ENCODE results near the gene NRIP1.

NRIP1 gene

GRCh38 chr21:15064576-15065391 lies at the start of gene NRIP1:
NRIP1 (minus strand) TSS chr21:15065000; CDS start chr21:14968192, 96,808 bp downstream.
- Histone ChIP-seq H3K4me3 (ENCODE audit: low read depth, low read length) (peak within 1 kb of the TSS; percentile 97), H3K27me3 (ENCODE audit: insufficient read depth, low read length) (no peaks in the 10 kb centered on the region), H3K36me3 (ENCODE audit: insufficient read depth, low read length) (no peaks in the 10 kb centered on the region), H2AFZ (ENCODE audit: low read length, unreplicated experiment) (peak within 1 kb of the TSS; percentile 80), H3K4me1 (ENCODE audit: control insufficient read depth, insufficient read depth, low read length, unreplicated experiment) (peaks cover 26% of the 10 kb centered on the region), H3K27ac (ENCODE audit: low read depth, low read length) (peak within 1 kb of the TSS; percentile 78), H3K79me2 (ENCODE audit: control insufficient read depth, insufficient read depth, low read length, unreplicated experiment) (peaks cover 45% of the 10 kb centered on the region)

- Histone ChIP-seq H3K36me3 (ENCODE audit: insufficient read depth, low read length) (no peaks in the 10 kb centered on the region), H3K4me3 (ENCODE audit: low read depth, low read length) (no peak overlapping the region), H3K4me1 (ENCODE audit: control insufficient read depth, insufficient read depth, low read length, unreplicated experiment) (no peaks in the 10 kb centered on the region), H3K79me2 (ENCODE audit: control insufficient read depth, insufficient read depth, low read length, unreplicated experiment) (no peaks in the 10 kb centered on the region), H3K27ac (ENCODE audit: low read depth, low read length) (no peak overlapping the region), H2AFZ (ENCODE audit: low read length, unreplicated experiment) (no peak overlapping the region), H3K27me3 (ENCODE audit: insufficient read depth, low read length) (no peaks in the 10 kb centered on the region)
Observed at GRCh38 chr21:15112858-15113257, 48.1 kb upstream of the NRIP1 start.

- H3K27me3 ChIP-seq (ENCODE audit: insufficient read depth, low read length) = no peaks in the 10 kb centered on the region
- H3K4me1 ChIP-seq (ENCODE audit: control insufficient read depth, insufficient read depth, low read length, unreplicated experiment) = no peaks in the 10 kb centered on the region
Observed at GRCh38 chr21:15108801-15109200, 44.0 kb upstream of the NRIP1 start.

GRCh38 chr21:15104470-15104869 lies 39.7 kb upstream of the NRIP1 start:
- no peaks in the 10 kb centered on the region for H3K27me3 ChIP-seq (ENCODE audit: insufficient read depth, low read length)
- H3K79me2 ChIP-seq (ENCODE audit: control insufficient read depth, insufficient read depth, low read length, unreplicated experiment) = no peaks in the 10 kb centered on the region
- no peak overlapping the region for H3K4me3 ChIP-seq (ENCODE audit: low read depth, low read length)
- no peak overlapping the region for H2AFZ ChIP-seq (ENCODE audit: low read length, unreplicated experiment)
- H3K4me1 ChIP-seq (ENCODE audit: control insufficient read depth, insufficient read depth, low read length, unreplicated experiment) = no peaks in the 10 kb centered on the region
- no peaks in the 10 kb centered on the region for H3K36me3 ChIP-seq (ENCODE audit: insufficient read depth, low read length)
- H3K27ac ChIP-seq (ENCODE audit: low read depth, low read length) = no peak overlapping the region

More at GRCh38 chr21:15108801-15109200, 44.0 kb upstream of the NRIP1 start:
- Histone ChIP-seq H3K4me3 (ENCODE audit: low read depth, low read length) (no peak overlapping the region), H3K79me2 (ENCODE audit: control insufficient read depth, insufficient read depth, low read length, unreplicated experiment) (no peaks in the 10 kb centered on the region), H2AFZ (ENCODE audit: low read length, unreplicated experiment) (no peak overlapping the region), H3K27ac (ENCODE audit: low read depth, low read length) (no peak overlapping the region), H3K36me3 (ENCODE audit: insufficient read depth, low read length) (no peaks in the 10 kb centered on the region)

- Histone ChIP-seq H3K79me2 (ENCODE audit: control insufficient read depth, insufficient read depth, low read length, unreplicated experiment) (no peaks in the 10 kb centered on the region), H2AFZ (ENCODE audit: low read length, unreplicated experiment) (no peak overlapping the region), H3K4me1 (ENCODE audit: control insufficient read depth, insufficient read depth, low read length, unreplicated experiment) (no peaks in the 10 kb centered on the region), H3K36me3 (ENCODE audit: insufficient read depth, low read length) (no peaks in the 10 kb centered on the region), H3K4me3 (ENCODE audit: low read depth, low read length) (no peak overlapping the region), H3K27ac (ENCODE audit: low read depth, low read length) (no peak overlapping the region), H3K27me3 (ENCODE audit: insufficient read depth, low read length) (no peaks in the 10 kb centered on the region)
Observed at GRCh38 chr21:15098908-15099307, 34.1 kb upstream of the NRIP1 start.

GRCh38 chr21:15098181-15098580 lies 33.4 kb upstream of the NRIP1 start:
- no peaks in the 10 kb centered on the region for H3K79me2 ChIP-seq (ENCODE audit: control insufficient read depth, insufficient read depth, low read length, unreplicated experiment)
- no peak overlapping the region for H3K27ac ChIP-seq (ENCODE audit: low read depth, low read length)
- H3K27me3 ChIP-seq (ENCODE audit: insufficient read depth, low read length) = no peaks in the 10 kb centered on the region
- no peaks in the 10 kb centered on the region for H3K4me1 ChIP-seq (ENCODE audit: control insufficient read depth, insufficient read depth, low read length, unreplicated experiment)
- no peak overlapping the region for H3K4me3 ChIP-seq (ENCODE audit: low read depth, low read length)
- H2AFZ ChIP-seq (ENCODE audit: low read length, unreplicated experiment) = no peak overlapping the region
- no peaks in the 10 kb centered on the region for H3K36me3 ChIP-seq (ENCODE audit: insufficient read depth, low read length)

- Histone ChIP-seq H3K27me3 (ENCODE audit: insufficient read depth, low read length) (no peaks in the 10 kb centered on the region), H3K4me3 (ENCODE audit: low read depth, low read length) (no peak overlapping the region), H3K36me3 (ENCODE audit: insufficient read depth, low read length) (no peaks in the 10 kb centered on the region), H3K79me2 (ENCODE audit: control insufficient read depth, insufficient read depth, low read length, unreplicated experiment) (no peaks in the 10 kb centered on the region), H2AFZ (ENCODE audit: low read length, unreplicated experiment) (no peak overlapping the region), H3K27ac (ENCODE audit: low read depth, low read length) (no peak overlapping the region), H3K4me1 (ENCODE audit: control insufficient read depth, insufficient read depth, low read length, unreplicated experiment) (no peaks in the 10 kb centered on the region)
Observed at GRCh38 chr21:15097580-15097979, 32.8 kb upstream of the NRIP1 start.

- H3K4me3 ChIP-seq (ENCODE audit: low read depth, low read length) = no peak overlapping the region
- no peaks in the 10 kb centered on the region for H3K4me1 ChIP-seq (ENCODE audit: control insufficient read depth, insufficient read depth, low read length, unreplicated experiment)
- no peaks in the 10 kb centered on the region for H3K36me3 ChIP-seq (ENCODE audit: insufficient read depth, low read length)
- no peaks in the 10 kb centered on the region for H3K79me2 ChIP-seq (ENCODE audit: control insufficient read depth, insufficient read depth, low read length, unreplicated experiment)
- no peak overlapping the region for H2AFZ ChIP-seq (ENCODE audit: low read length, unreplicated experiment)
- H3K27ac ChIP-seq (ENCODE audit: low read depth, low read length) = no peak overlapping the region
- no peaks in the 10 kb centered on the region for H3K27me3 ChIP-seq (ENCODE audit: insufficient read depth, low read length)
Observed at GRCh38 chr21:15096146-15096545, 31.3 kb upstream of the NRIP1 start.

- Histone ChIP-seq H3K4me3 (ENCODE audit: low read depth, low read length) (no peak overlapping the region), H3K27me3 (ENCODE audit: insufficient read depth, low read length) (no peaks in the 10 kb centered on the region), H3K27ac (ENCODE audit: low read depth, low read length) (no peak overlapping the region), H3K36me3 (ENCODE audit: insufficient read depth, low read length) (no peaks in the 10 kb centered on the region), H3K4me1 (ENCODE audit: control insufficient read depth, insufficient read depth, low read length, unreplicated experiment) (no peaks in the 10 kb centered on the region), H2AFZ (ENCODE audit: low read length, unreplicated experiment) (no peak overlapping the region), H3K79me2 (ENCODE audit: control insufficient read depth, insufficient read depth, low read length, unreplicated experiment) (no peaks in the 10 kb centered on the region)
Observed at GRCh38 chr21:15095326-15095725, 30.5 kb upstream of the NRIP1 start.

GRCh38 chr21:15094706-15095105 lies 29.9 kb upstream of the NRIP1 start:
- H3K4me3 ChIP-seq (ENCODE audit: low read depth, low read length) = no peak overlapping the region
- no peaks in the 10 kb centered on the region for H3K4me1 ChIP-seq (ENCODE audit: control insufficient read depth, insufficient read depth, low read length, unreplicated experiment)
- H2AFZ ChIP-seq (ENCODE audit: low read length, unreplicated experiment) = no peak overlapping the region
- no peak overlapping the region for H3K27ac ChIP-seq (ENCODE audit: low read depth, low read length)
- no peaks in the 10 kb centered on the region for H3K27me3 ChIP-seq (ENCODE audit: insufficient read depth, low read length)
- H3K36me3 ChIP-seq (ENCODE audit: insufficient read depth, low read length) = no peaks in the 10 kb centered on the region
- H3K79me2 ChIP-seq (ENCODE audit: control insufficient read depth, insufficient read depth, low read length, unreplicated experiment) = no peaks in the 10 kb centered on the region

- H3K36me3 ChIP-seq (ENCODE audit: insufficient read depth, low read length) = no peaks in the 10 kb centered on the region
- H3K4me1 ChIP-seq (ENCODE audit: control insufficient read depth, insufficient read depth, low read length, unreplicated experiment) = no peaks in the 10 kb centered on the region
- H3K27me3 ChIP-seq (ENCODE audit: insufficient read depth, low read length) = no peaks in the 10 kb centered on the region
- H3K79me2 ChIP-seq (ENCODE audit: control insufficient read depth, insufficient read depth, low read length, unreplicated experiment) = no peaks in the 10 kb centered on the region
- no peak overlapping the region for H2AFZ ChIP-seq (ENCODE audit: low read length, unreplicated experiment)
- no peak overlapping the region for H3K27ac ChIP-seq (ENCODE audit: low read depth, low read length)
- H3K4me3 ChIP-seq (ENCODE audit: low read depth, low read length) = no peak overlapping the region
Observed at GRCh38 chr21:15093216-15093615, 28.4 kb upstream of the NRIP1 start.
